Panc1 (cell line): ENCODE data around the gene MTAP.

Source experiments
- CTCF ChIP-seq: fragments of 450-650 bp; IDR thresholded peaks from 2 replicates; pipeline ENCODE4 v1.5.1; 2017; ENCODE audit warnings: mild to moderate bottlenecking
- POLR2AphosphoS5 ChIP-seq: IDR thresholded peaks from 2 replicates; pipeline ENCODE4 v1.6.1; 2012; ENCODE audit warnings: mild to moderate bottlenecking, low read depth, low read length, moderate library complexity
- SIN3A ChIP-seq: IDR thresholded peaks from 2 replicates; pipeline ENCODE4 v1.6.1; 2012; ENCODE audit warnings: low read depth, mild to moderate bottlenecking, low read length, moderate library complexity, borderline replicate concordance; ENCODE audit not compliant: insufficient read depth
- TCF7L2 ChIP-seq: IDR thresholded peaks from 2 replicates; pipeline ENCODE4 v1.6.1; 2011; ENCODE audit warnings: mild to moderate bottlenecking, low read depth, low read length, inconsistent platforms
- TF ChIP-seq, protein P1 (sequence below), 2 experiments: IDR thresholded peaks; 2 replicates each; pipeline ENCODE4 v1.6.1; 2011 to 2012; ENCODE audit warnings: low read depth in 2 of 2, control low read depth in 1 of 2, low read length in 1 of 2, mild to moderate bottlenecking in 1 of 2, moderate library complexity in 1 of 2; ENCODE audit not compliant: insufficient read depth in 1 of 2

- TF ChIP-seq POLR2AphosphoS5, result no peak
- no peak for TF ChIP-seq CTCF
- TF ChIP-seq, protein P1, sequence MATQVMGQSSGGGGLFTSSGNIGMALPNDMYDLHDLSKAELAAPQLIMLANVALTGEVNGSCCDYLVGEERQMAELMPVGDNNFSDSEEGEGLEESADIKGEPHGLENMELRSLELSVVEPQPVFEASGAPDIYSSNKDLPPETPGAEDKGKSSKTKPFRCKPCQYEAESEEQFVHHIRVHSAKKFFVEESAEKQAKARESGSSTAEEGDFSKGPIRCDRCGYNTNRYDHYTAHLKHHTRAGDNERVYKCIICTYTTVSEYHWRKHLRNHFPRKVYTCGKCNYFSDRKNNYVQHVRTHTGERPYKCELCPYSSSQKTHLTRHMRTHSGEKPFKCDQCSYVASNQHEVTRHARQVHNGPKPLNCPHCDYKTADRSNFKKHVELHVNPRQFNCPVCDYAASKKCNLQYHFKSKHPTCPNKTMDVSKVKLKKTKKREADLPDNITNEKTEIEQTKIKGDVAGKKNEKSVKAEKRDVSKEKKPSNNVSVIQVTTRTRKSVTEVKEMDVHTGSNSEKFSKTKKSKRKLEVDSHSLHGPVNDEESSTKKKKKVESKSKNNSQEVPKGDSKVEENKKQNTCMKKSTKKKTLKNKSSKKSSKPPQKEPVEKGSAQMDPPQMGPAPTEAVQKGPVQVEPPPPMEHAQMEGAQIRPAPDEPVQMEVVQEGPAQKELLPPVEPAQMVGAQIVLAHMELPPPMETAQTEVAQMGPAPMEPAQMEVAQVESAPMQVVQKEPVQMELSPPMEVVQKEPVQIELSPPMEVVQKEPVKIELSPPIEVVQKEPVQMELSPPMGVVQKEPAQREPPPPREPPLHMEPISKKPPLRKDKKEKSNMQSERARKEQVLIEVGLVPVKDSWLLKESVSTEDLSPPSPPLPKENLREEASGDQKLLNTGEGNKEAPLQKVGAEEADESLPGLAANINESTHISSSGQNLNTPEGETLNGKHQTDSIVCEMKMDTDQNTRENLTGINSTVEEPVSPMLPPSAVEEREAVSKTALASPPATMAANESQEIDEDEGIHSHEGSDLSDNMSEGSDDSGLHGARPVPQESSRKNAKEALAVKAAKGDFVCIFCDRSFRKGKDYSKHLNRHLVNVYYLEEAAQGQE (IDR thresholded peaks at IDR 0.05; ENCODE audit: insufficient read depth in 1 of 2, low read depth in 2 of 2, low read length in 1 of 2), result no peak
- no peak for TF ChIP-seq TCF7L2
- TF ChIP-seq SIN3A, result no peak
Measured at GRCh38 chr9:21872696-21873095, 70.3 kb downstream of the MTAP start.
